Measurements from ENCODE around the gene ABLIM1. TPM values are rescaled to one million over a fixed set of nuclear protein-coding genes. Genes with fewer than 3 reads are reported as not detected.

The ABLIM1 gene
- total and polyA plus RNA-seq, 2 donors (not counting 1 experiment from before 2014, with no cell fraction given), result 5.3 to 13.6 TPM

GRCh38 chr10:114663626-114664025, 5.6 kb upstream of the ABLIM1 start:
- no peaks in the 10 kb centered on the region for H4K20me1 ChIP-seq (ENCODE audit: control insufficient read depth, extremely low read depth, insufficient read depth, low read length)
- H3K36me3 ChIP-seq (ENCODE audit: control insufficient read depth, insufficient read depth, low read length), result no peaks in the 10 kb centered on the region
- H2AFZ ChIP-seq (ENCODE audit: low read length), result no peak overlapping the region
- H3K27me3 ChIP-seq (ENCODE audit: control insufficient read depth, insufficient read depth, low read length), result peaks cover 10% of the 10 kb centered on the region
- no peak overlapping the region for H3K4me3 ChIP-seq (replicated peaks in 1 of 4; ENCODE audit: control extremely low read depth in 1 of 4, insufficient read depth in 1 of 4, low read depth in 3 of 4, low read length in 4 of 4)
- H3K9ac ChIP-seq (ENCODE audit: insufficient read depth, low read length), result no peak overlapping the region
- no peak overlapping the region for H3K4me2 ChIP-seq (ENCODE audit: extremely low read depth, insufficient read depth, low read length)
- no peaks in the 10 kb centered on the region for H3K9me3 ChIP-seq (ENCODE audit: control insufficient read depth, insufficient read depth, low read depth, low read length)
- H3K4me1 ChIP-seq (ENCODE audit: control insufficient read depth, extremely low read depth, insufficient read depth, low read length), result no peaks in the 10 kb centered on the region
- DNase-seq (ENCODE audit: low read depth in 2 of 2), result peak in 1 of 2 donors; percentile 25
- no peaks in the 10 kb centered on the region for H3K79me2 ChIP-seq (ENCODE audit: control insufficient read depth, insufficient read depth, low read length)
- TF ChIP-seq EZH2 (IDR thresholded peaks at IDR 0.05; ENCODE audit: low read length, missing control alignments) (no peak), CTCF (conservative IDR thresholded peaks at IDR 0.05 in 1 of 2, IDR thresholded peaks at IDR 0.05 in 1 of 2; ENCODE audit: low read depth in 1 of 2, low read length in 2 of 2) (no peak)
- no peak overlapping the region for H3K27ac ChIP-seq (ENCODE audit: insufficient read depth, low read length)

- Histone ChIP-seq H3K9ac (ENCODE audit: insufficient read depth, low read length) (no peak overlapping the region), H3K4me2 (ENCODE audit: extremely low read depth, insufficient read depth, low read length) (no peak overlapping the region)
- DNase-seq (ENCODE audit: low read depth in 2 of 2), result no peak
Measured at GRCh38 chr10:114662646-114663217, 4.7 kb upstream of the ABLIM1 start.

GRCh38 chr10:114661212-114661880, 3.3 kb upstream of the ABLIM1 start:
- Histone ChIP-seq H3K4me3 (replicated peaks in 1 of 4; ENCODE audit: control extremely low read depth in 1 of 4, insufficient read depth in 1 of 4, low read depth in 3 of 4, low read length in 4 of 4) (no peak overlapping the region), H3K27me3 (ENCODE audit: control insufficient read depth, insufficient read depth, low read length) (peaks cover 6% of the 10 kb centered on the region), H3K27ac (ENCODE audit: insufficient read depth, low read length) (no peak overlapping the region), H3K4me2 (ENCODE audit: extremely low read depth, insufficient read depth, low read length) (no peak overlapping the region), H2AFZ (ENCODE audit: low read length) (no peak overlapping the region), H3K79me2 (ENCODE audit: control insufficient read depth, insufficient read depth, low read length) (no peaks in the 10 kb centered on the region), H3K36me3 (ENCODE audit: control insufficient read depth, insufficient read depth, low read length) (no peaks in the 10 kb centered on the region), H3K4me1 (ENCODE audit: control insufficient read depth, extremely low read depth, insufficient read depth, low read length) (no peaks in the 10 kb centered on the region), H3K9me3 (ENCODE audit: control insufficient read depth, insufficient read depth, low read depth, low read length) (no peaks in the 10 kb centered on the region), H4K20me1 (ENCODE audit: control insufficient read depth, extremely low read depth, insufficient read depth, low read length) (no peaks in the 10 kb centered on the region), H3K9ac (ENCODE audit: insufficient read depth, low read length) (no peak overlapping the region)
- DNase-seq (ENCODE audit: low read depth in 2 of 2), result no peak
- TF ChIP-seq CTCF (conservative IDR thresholded peaks at IDR 0.05 in 1 of 2, IDR thresholded peaks at IDR 0.05 in 1 of 2; ENCODE audit: low read depth in 1 of 2, low read length in 2 of 2) (no peak), EZH2 (IDR thresholded peaks at IDR 0.05; ENCODE audit: low read length, missing control alignments) (no peak)

More at GRCh38 chr10:114662646-114663217, 4.7 kb upstream of the ABLIM1 start:
- Histone ChIP-seq H3K4me1 (ENCODE audit: control insufficient read depth, extremely low read depth, insufficient read depth, low read length) (no peaks in the 10 kb centered on the region), H2AFZ (ENCODE audit: low read length) (no peak overlapping the region), H3K4me3 (replicated peaks in 1 of 4; ENCODE audit: control extremely low read depth in 1 of 4, insufficient read depth in 1 of 4, low read depth in 3 of 4, low read length in 4 of 4) (no peak overlapping the region), H3K27me3 (ENCODE audit: control insufficient read depth, insufficient read depth, low read length) (peaks cover 9% of the 10 kb centered on the region), H3K36me3 (ENCODE audit: control insufficient read depth, insufficient read depth, low read length) (no peaks in the 10 kb centered on the region), H3K79me2 (ENCODE audit: control insufficient read depth, insufficient read depth, low read length) (no peaks in the 10 kb centered on the region), H3K9me3 (ENCODE audit: control insufficient read depth, insufficient read depth, low read depth, low read length) (no peaks in the 10 kb centered on the region), H3K27ac (ENCODE audit: insufficient read depth, low read length) (no peak overlapping the region), H4K20me1 (ENCODE audit: control insufficient read depth, extremely low read depth, insufficient read depth, low read length) (no peaks in the 10 kb centered on the region)
- TF ChIP-seq EZH2 (IDR thresholded peaks at IDR 0.05; ENCODE audit: low read length, missing control alignments) (no peak), CTCF (conservative IDR thresholded peaks at IDR 0.05 in 1 of 2, IDR thresholded peaks at IDR 0.05 in 1 of 2; ENCODE audit: low read depth in 1 of 2, low read length in 2 of 2) (no peak)

All from fibroblast of lung (primary cell).